Tibial artery (tissue), 4 donors: Measurements from ENCODE around the gene TXNDC11.

Source experiments
- DNase-seq, 2 donors: peaks; one replicate each; pipeline ENCODE4 v3.0.0-alpha.2; 2019
- H3K27ac ChIP-seq, 2 donors: fragments of 200-600 bp; sonication (generic) in 1 of 2; 1 replicate in 1 of 2; 2 replicates in 1 of 2; pipeline ENCODE4 v1.5.1; 2018 to 2019; ENCODE audit warnings: mild to moderate bottlenecking in 1 of 2
- H3K27me3 ChIP-seq, 2 donors: fragments of 200-600 bp; sonication (generic) in 1 of 2; one replicate each; pipeline versions ENCODE4 v1.5.1 to v1.6.0; 2016 to 2019
- H3K36me3 ChIP-seq, 3 donors: fragments of 200-600 bp; sonication (generic) in 2 of 3; one replicate each; pipeline ENCODE4 v1.5.1; 2016 to 2019; ENCODE audit warnings: mild to moderate bottlenecking in 2 of 3
- H3K4me1 ChIP-seq, 4 donors: fragments of 200-600 bp; sonication (generic) in 2 of 4; 1 replicate in 3 of 4; 2 replicates in 1 of 4; pipeline ENCODE4 v1.5.1; 2016 to 2019
- H3K4me3 ChIP-seq, 2 donors: fragments of 200-600 bp; sonication (generic) in 1 of 2; 1 replicate in 1 of 2; 2 replicates in 1 of 2; pipeline ENCODE4 v1.5.1; 2018 to 2019; ENCODE audit warnings: mild to moderate bottlenecking in 2 of 2
- H3K9me3 ChIP-seq, 3 donors: fragments of 200-600 bp; sonication (generic) in 1 of 3; one replicate each; pipeline ENCODE4 v1.5.1; 2016 to 2019
- CTCF ChIP-seq, 2 experiments: fragments of 200-600 bp in 1 of 2; fragments of 450-650 bp in 1 of 2; IDR thresholded peaks; one replicate each; pipeline ENCODE4 v1.5.1; 2017 to 2019; ENCODE audit warnings: antibody characterized with exemption in 2 of 2, mild to moderate bottlenecking in 1 of 2, moderate library complexity in 1 of 2
- intact Hi-C: fragments of 100-400 bp; cut with DNase I; formaldehyde crosslinking; loops from one replicate; pipeline ENCODE4 v1.15.0; 2023; ENCODE audit warnings: low total_unique reads

Gene TXNDC11

GRCh38 chr16:11725457-11725856 lies 17.2 kb downstream of the TXNDC11 start:
- TF ChIP-seq CTCF (IDR thresholded peaks at IDR 0.05) = no peak
- intact Hi-C loops = no loop called here
- no peak for DNase-seq
- no peak overlapping the region for H3K4me3 ChIP-seq
- H3K27ac ChIP-seq = no peak overlapping the region
- peaks cover 24 to 75% (median 26%) of the 10 kb centered on the region in 3 donors for H3K36me3 ChIP-seq
- no peaks in the 10 kb centered on the region for H3K9me3 ChIP-seq
- H3K27me3 ChIP-seq = no peaks in the 10 kb centered on the region
- peaks cover 0 to 2% (median 0%) of the 10 kb centered on the region in 4 donors for H3K4me1 ChIP-seq

GRCh38 chr16:11722468-11722808 lies 20.2 kb downstream of the TXNDC11 start:
- H3K4me1 ChIP-seq = peaks cover 0 to 8% (median 0%) of the 10 kb centered on the region in 4 donors
- intact Hi-C loops = no loop called here
- no peak for DNase-seq
- H3K27ac ChIP-seq = no peak overlapping the region
- H3K27me3 ChIP-seq = no peaks in the 10 kb centered on the region
- peaks cover 34 to 71% (median 36%) of the 10 kb centered on the region in 3 donors for H3K36me3 ChIP-seq
- H3K9me3 ChIP-seq = no peaks in the 10 kb centered on the region
- TF ChIP-seq CTCF (IDR thresholded peaks at IDR 0.05) = no peak
- H3K4me3 ChIP-seq = no peak overlapping the region

- H3K4me1 ChIP-seq = peaks cover 0 to 9% (median 0%) of the 10 kb centered on the region in 4 donors
- TF ChIP-seq CTCF (IDR thresholded peaks at IDR 0.05) = no peak
- DNase-seq = no peak
- H3K4me3 ChIP-seq = no peak overlapping the region
- H3K27ac ChIP-seq = no peak overlapping the region
- H3K27me3 ChIP-seq = no peaks in the 10 kb centered on the region
- H3K36me3 ChIP-seq = peaks cover 34 to 71% (median 36%) of the 10 kb centered on the region in 3 donors
- H3K9me3 ChIP-seq = no peaks in the 10 kb centered on the region
- intact Hi-C loops = no loop called here
These were observed 20.7 kb downstream of the TXNDC11 start for GRCh38 chr16:11721781-11722467.

- Histone ChIP-seq H3K36me3 (peaks cover 24 to 70% (median 36%) of the 10 kb centered on the region in 3 donors), H3K27me3 (no peaks in the 10 kb centered on the region), H3K9me3 (no peaks in the 10 kb centered on the region), H3K4me3 (no peak overlapping the region), H3K4me1 (peaks cover 0 to 9% (median 2%) of the 10 kb centered on the region in 4 donors), H3K27ac (no peak overlapping the region)
- TF ChIP-seq CTCF (IDR thresholded peaks at IDR 0.05) = no peak
- intact Hi-C loops = loop anchor here (10.0 kb wide), 2 partner anchors 75 to 185 kb away; no protein-coding TSS in a partner anchor
- no peak for DNase-seq
These were observed 22.9 kb downstream of the TXNDC11 start for GRCh38 chr16:11719762-11720161.

GRCh38 chr16:11719171-11719570 lies 23.5 kb downstream of the TXNDC11 start:
- Histone ChIP-seq H3K9me3 (no peaks in the 10 kb centered on the region), H3K27ac (no peak overlapping the region), H3K27me3 (no peaks in the 10 kb centered on the region), H3K4me3 (no peak overlapping the region), H3K4me1 (peaks cover 0 to 9% (median 2%) of the 10 kb centered on the region in 4 donors), H3K36me3 (peaks cover 23 to 66% (median 35%) of the 10 kb centered on the region in 3 donors)
- TF ChIP-seq CTCF (IDR thresholded peaks at IDR 0.05) = no peak
- intact Hi-C loops = loop anchor here (10.0 kb wide), 2 partner anchors 74 to 184 kb away; no protein-coding TSS in a partner anchor
- no peak for DNase-seq
